NT2/D1 (cell line): ENCODE results near the gene RHBDD1.

ENCODE experiments used
- DNase-seq: peaks from one replicate; pipeline ENCODE4 v3.0.0-alpha.2; 2011; ENCODE audit warnings: low read depth, low spot score
- H3K27me3 ChIP-seq: 2 replicates; pipeline ENCODE4 v1.6.0; 2011; ENCODE audit warnings: mild to moderate bottlenecking; ENCODE audit not compliant: insufficient read length, insufficient read depth
- H3K36me3 ChIP-seq: 2 replicates; pipeline ENCODE4 v1.6.1; 2011; ENCODE audit warnings: mild to moderate bottlenecking, low read length, mixed read lengths; ENCODE audit not compliant: insufficient read depth, insufficient read length
- H3K4me1 ChIP-seq: 2 replicates; pipeline ENCODE4 v1.5.1; 2011; ENCODE audit not compliant: insufficient read depth, insufficient read length
- H3K4me3 ChIP-seq: 2 replicates; pipeline ENCODE4 v1.5.1; 2011; ENCODE audit warnings: low read depth; ENCODE audit not compliant: insufficient read length
- H3K9ac ChIP-seq: 2 replicates; pipeline ENCODE4 v1.6.0; 2011; ENCODE audit warnings: low read depth; ENCODE audit not compliant: insufficient read length
- H3K9me3 ChIP-seq: 2 replicates; pipeline ENCODE4 v1.5.1; 2011; ENCODE audit warnings: mild to moderate bottlenecking, low read length; ENCODE audit not compliant: insufficient read depth
- SUZ12 ChIP-seq: IDR thresholded peaks from 2 replicates; pipeline ENCODE4 v1.6.1; 2011; ENCODE audit not compliant: insufficient read length, insufficient read depth; ENCODE audit errors: extremely low read depth
- YY1 ChIP-seq: IDR thresholded peaks from 2 replicates; pipeline ENCODE4 v1.6.1; 2011; ENCODE audit not compliant: insufficient read length, insufficient read depth
- ZNF274 ChIP-seq: IDR thresholded peaks from 2 replicates; pipeline ENCODE4 v1.6.1; 2011; ENCODE audit warnings: mild to moderate bottlenecking, low read depth, low read length

The RHBDD1 gene

DNA sequence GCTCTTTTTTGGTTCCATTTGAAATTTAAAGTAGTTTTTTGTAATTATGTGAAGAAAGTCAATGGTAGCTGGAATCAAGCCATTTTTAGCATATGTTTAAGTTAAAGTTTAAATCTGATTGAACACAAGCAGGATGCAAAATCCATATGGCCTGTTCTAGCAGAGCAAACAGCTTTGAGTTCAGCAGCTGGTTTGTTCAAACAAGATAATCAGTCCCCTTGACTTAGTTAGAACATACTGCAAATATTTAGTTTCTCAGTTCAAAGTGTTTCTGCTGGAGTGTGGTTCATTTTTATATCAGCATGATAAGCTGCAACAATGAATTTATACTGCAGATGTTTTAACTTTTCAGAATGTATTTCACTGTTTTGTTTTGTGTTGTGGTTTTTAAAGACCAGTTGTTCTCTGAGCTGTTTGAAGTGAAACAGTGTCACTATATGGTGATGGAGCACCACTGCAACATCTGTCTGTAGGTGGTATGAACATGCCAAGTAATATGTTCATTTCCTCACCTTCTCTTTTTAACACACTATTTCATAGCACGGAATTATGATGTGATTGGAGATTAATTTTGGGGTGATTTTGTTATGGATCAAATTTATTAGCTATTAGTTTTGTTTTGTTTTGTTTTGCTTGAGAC is 202.8 kb downstream of the RHBDD1 start:
- DNase-seq = no peak
- H3K4me3 ChIP-seq = no peak overlapping the region
- H3K36me3 ChIP-seq = no peaks in the 10 kb centered on the region
- H3K27me3 ChIP-seq = no peaks in the 10 kb centered on the region
- no peak for TF ChIP-seq YY1
- H3K9me3 ChIP-seq = no peaks in the 10 kb centered on the region
- no peak overlapping the region for H3K9ac ChIP-seq
- H3K4me1 ChIP-seq = no peaks in the 10 kb centered on the region

DNA sequence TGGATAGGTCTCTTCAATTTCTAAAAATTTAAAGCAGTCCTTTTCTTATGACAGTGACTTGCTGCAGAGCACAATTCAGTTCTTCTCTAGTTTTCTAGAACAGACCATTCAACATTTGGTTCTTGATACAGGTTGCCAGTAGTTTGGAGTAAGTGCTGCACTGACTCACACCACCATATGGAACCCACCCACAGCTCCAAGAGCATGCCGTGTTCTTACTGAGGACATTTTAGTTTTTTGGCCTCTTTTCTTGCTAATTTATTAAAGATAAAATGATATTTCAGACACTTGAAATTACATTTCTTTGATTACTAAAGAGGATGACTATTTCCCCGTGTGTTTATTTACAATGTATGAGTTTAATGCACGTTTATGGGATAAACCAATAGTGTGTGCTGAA is 208.1 kb downstream of the RHBDD1 start:
- TF ChIP-seq SUZ12 (no peak), YY1 (no peak), ZNF274 (no peak)
- H3K4me1 ChIP-seq = no peaks in the 10 kb centered on the region
- H3K36me3 ChIP-seq = no peaks in the 10 kb centered on the region
- no peaks in the 10 kb centered on the region for H3K9me3 ChIP-seq
- H3K4me3 ChIP-seq = no peak overlapping the region
- no peaks in the 10 kb centered on the region for H3K27me3 ChIP-seq
- H3K9ac ChIP-seq = no peak overlapping the region
- DNase-seq = no peak
